ENCODE measurements around the gene CDK5RAP2.

Gene CDK5RAP2

GRCh38 chr9:120374817-120375216 is 205.2 kb downstream of the CDK5RAP2 start:
- H3K9me3 ChIP-seq (ENCODE audit: insufficient read depth, low read depth, low read length) = no peaks in the 10 kb centered on the region
- no peaks in the 10 kb centered on the region for H3K4me1 ChIP-seq (ENCODE audit: insufficient read depth, low read length, poor library complexity, severe bottlenecking)
- H3F3A ChIP-seq (ENCODE audit: low read depth) = no peaks in the 10 kb centered on the region
- TF ChIP-seq EZH2phosphoT487 (IDR thresholded peaks at IDR 0.05; ENCODE audit: borderline replicate concordance) (no peak), CTCF (conservative IDR thresholded peaks at IDR 0.05; ENCODE audit: low read length) (no peak)
- no peak overlapping the region for H3K4me3 ChIP-seq (ENCODE audit: low read length, poor library complexity, severe bottlenecking)
- H3K4me2 ChIP-seq (ENCODE audit: low read depth, low read length, poor library complexity, severe bottlenecking) = no peak overlapping the region
- H2AFZ ChIP-seq (ENCODE audit: low read length) = no peak overlapping the region
- no peaks in the 10 kb centered on the region for H3K9me2 ChIP-seq (replicated peaks; ENCODE audit: low read depth, low read length)
- H3K9ac ChIP-seq (ENCODE audit: low read depth, low read length, poor library complexity, severe bottlenecking) = no peak overlapping the region
- H3K79me2 ChIP-seq (ENCODE audit: insufficient read depth, low read length) = no peaks in the 10 kb centered on the region
- no peaks in the 10 kb centered on the region for H4K20me1 ChIP-seq (ENCODE audit: insufficient read depth, low read length, poor library complexity, severe bottlenecking)
- H3K27me3 ChIP-seq (ENCODE audit: insufficient read depth, low read length, poor library complexity, severe bottlenecking) = no peaks in the 10 kb centered on the region
- no peaks in the 10 kb centered on the region for H3K36me3 ChIP-seq (ENCODE audit: insufficient read depth, low read length)

GRCh38 chr9:120374239-120374638 is 205.7 kb downstream of the CDK5RAP2 start:
- Histone ChIP-seq H3K27me3 (ENCODE audit: insufficient read depth, low read length, poor library complexity, severe bottlenecking) (no peaks in the 10 kb centered on the region), H3F3A (ENCODE audit: low read depth) (no peaks in the 10 kb centered on the region), H3K9me2 (replicated peaks; ENCODE audit: low read depth, low read length) (no peaks in the 10 kb centered on the region), H2AFZ (ENCODE audit: low read length) (no peak overlapping the region), H4K20me1 (ENCODE audit: insufficient read depth, low read length, poor library complexity, severe bottlenecking) (no peaks in the 10 kb centered on the region), H3K4me1 (ENCODE audit: insufficient read depth, low read length, poor library complexity, severe bottlenecking) (no peaks in the 10 kb centered on the region), H3K9ac (ENCODE audit: low read depth, low read length, poor library complexity, severe bottlenecking) (no peak overlapping the region), H3K4me3 (ENCODE audit: low read length, poor library complexity, severe bottlenecking) (no peak overlapping the region), H3K9me3 (ENCODE audit: insufficient read depth, low read depth, low read length) (no peaks in the 10 kb centered on the region), H3K36me3 (ENCODE audit: insufficient read depth, low read length) (no peaks in the 10 kb centered on the region), H3K4me2 (ENCODE audit: low read depth, low read length, poor library complexity, severe bottlenecking) (no peak overlapping the region), H3K79me2 (ENCODE audit: insufficient read depth, low read length) (no peaks in the 10 kb centered on the region)
- TF ChIP-seq CTCF (conservative IDR thresholded peaks at IDR 0.05; ENCODE audit: low read length) = no peak
- no peak for TF ChIP-seq EZH2phosphoT487 (IDR thresholded peaks at IDR 0.05; ENCODE audit: borderline replicate concordance)

- H3K79me2 ChIP-seq (ENCODE audit: insufficient read depth, low read length) = no peaks in the 10 kb centered on the region
- H3F3A ChIP-seq (ENCODE audit: low read depth) = no peaks in the 10 kb centered on the region
- no peaks in the 10 kb centered on the region for H4K20me1 ChIP-seq (ENCODE audit: insufficient read depth, low read length, poor library complexity, severe bottlenecking)
- H3K36me3 ChIP-seq (ENCODE audit: insufficient read depth, low read length) = no peaks in the 10 kb centered on the region
- TF ChIP-seq CTCF (conservative IDR thresholded peaks at IDR 0.05; ENCODE audit: low read length) (no peak), EZH2phosphoT487 (IDR thresholded peaks at IDR 0.05; ENCODE audit: borderline replicate concordance) (no peak)
- no peak overlapping the region for H2AFZ ChIP-seq (ENCODE audit: low read length)
- H3K4me2 ChIP-seq (ENCODE audit: low read depth, low read length, poor library complexity, severe bottlenecking) = no peak overlapping the region
- H3K27me3 ChIP-seq (ENCODE audit: insufficient read depth, low read length, poor library complexity, severe bottlenecking) = no peaks in the 10 kb centered on the region
- H3K4me1 ChIP-seq (ENCODE audit: insufficient read depth, low read length, poor library complexity, severe bottlenecking) = no peaks in the 10 kb centered on the region
- no peaks in the 10 kb centered on the region for H3K9me3 ChIP-seq (ENCODE audit: insufficient read depth, low read depth, low read length)
- no peak overlapping the region for H3K4me3 ChIP-seq (ENCODE audit: low read length, poor library complexity, severe bottlenecking)
- no peaks in the 10 kb centered on the region for H3K9me2 ChIP-seq (replicated peaks; ENCODE audit: low read depth, low read length)
- H3K9ac ChIP-seq (ENCODE audit: low read depth, low read length, poor library complexity, severe bottlenecking) = no peak overlapping the region
Measured at GRCh38 chr9:120372040-120372439, 207.9 kb downstream of the CDK5RAP2 start.
